Activated CD4-positive, alpha-beta T cell treated with anti-CD3 and anti-CD28 coated beads, Interleukin-2, amount 10 ng/mL, durations not matched to agents 24 days and 14 days (primary cell): ENCODE measurements around the gene RUNDC3A. TPM values are rescaled to one million over a fixed set of nuclear protein-coding genes. Genes with fewer than 3 reads are reported as not detected.

ENCODE experiments used
- DNase-seq: peaks from one replicate; pipeline ENCODE4 v3.0.0; 2022
- H3K27ac Mint-ChIP-seq: one replicate; pipeline ENCODE4 v1.8.0; 2022; ENCODE audit warnings: mild to moderate bottlenecking, mixed read lengths
- H3K27me3 Mint-ChIP-seq: one replicate; pipeline ENCODE4 v1.8.0; 2022; ENCODE audit warnings: mixed read lengths
- H3K36me3 Mint-ChIP-seq: one replicate; pipeline ENCODE4 v1.8.0; 2022; ENCODE audit warnings: low read depth, mild to moderate bottlenecking, mixed read lengths
- H3K4me1 Mint-ChIP-seq: one replicate; pipeline ENCODE4 v1.8.0; 2021; ENCODE audit warnings: mixed read lengths
- H3K4me3 Mint-ChIP-seq: one replicate; pipeline ENCODE4 v1.8.0; 2022; ENCODE audit warnings: mild to moderate bottlenecking, moderate library complexity, mixed read lengths
- H3K9me3 Mint-ChIP-seq: one replicate; pipeline ENCODE4 v1.8.0; 2021; ENCODE audit warnings: mixed read lengths
- intact Hi-C: fragments of 100-400 bp; cut with micrococcal nuclease; formaldehyde crosslinking; loops from one replicate; pipeline ENCODE4 v1.15.1; 2023
- total RNA-seq: library from RNA; stranded (reverse); gene quantifications from 2 replicates; pipeline ENCODE4 v1.2.3, GENCODE V29; 2022

RUNDC3A gene
- total RNA-seq, 1 donor from 2014 or later, result 0.42 TPM

- no peak for DNase-seq
- no peak overlapping the region for H3K27ac Mint-ChIP-seq
Measured at GRCh38 chr17:44348234-44348987, 40.0 kb downstream of the RUNDC3A start.

GRCh38 chr17:44348988-44349364 is 40.6 kb downstream of the RUNDC3A start:
- no peak for DNase-seq
- no peak overlapping the region for H3K4me3 Mint-ChIP-seq
- intact Hi-C loops, result no loop called here
- no peaks in the 10 kb centered on the region for H3K9me3 Mint-ChIP-seq
- peaks cover 4% of the 10 kb centered on the region for H3K27me3 Mint-ChIP-seq
- H3K27ac Mint-ChIP-seq, result no peak overlapping the region
- peaks cover 19% of the 10 kb centered on the region for H3K4me1 Mint-ChIP-seq
- peaks cover 5% of the 10 kb centered on the region for H3K36me3 Mint-ChIP-seq

More at GRCh38 chr17:44348234-44348987, 40.0 kb downstream of the RUNDC3A start:
- H3K36me3 Mint-ChIP-seq, result peaks cover 5% of the 10 kb centered on the region
- peaks cover 19% of the 10 kb centered on the region for H3K4me1 Mint-ChIP-seq
- H3K27me3 Mint-ChIP-seq, result peaks cover 8% of the 10 kb centered on the region
- no peaks in the 10 kb centered on the region for H3K9me3 Mint-ChIP-seq
- H3K4me3 Mint-ChIP-seq, result no peak overlapping the region
- intact Hi-C loops, result no loop called here

GRCh38 chr17:44349553-44350070 is 41.2 kb downstream of the RUNDC3A start:
- Mint-ChIP-seq H3K27ac (no peak overlapping the region), H3K27me3 (peaks cover 2% of the 10 kb centered on the region), H3K9me3 (no peaks in the 10 kb centered on the region), H3K4me1 (peaks cover 19% of the 10 kb centered on the region), H3K36me3 (peaks cover 5% of the 10 kb centered on the region), H3K4me3 (no peak overlapping the region)
- intact Hi-C loops, result no loop called here
- DNase-seq, result no peak

GRCh38 chr17:44350733-44351226 is 42.4 kb downstream of the RUNDC3A start:
- Mint-ChIP-seq H3K4me3 (no peak overlapping the region), H3K36me3 (peaks cover 5% of the 10 kb centered on the region), H3K4me1 (peaks cover 11% of the 10 kb centered on the region), H3K27ac (no peak overlapping the region), H3K9me3 (no peaks in the 10 kb centered on the region), H3K27me3 (peaks cover 4% of the 10 kb centered on the region)
- peak; percentile 92 for DNase-seq
- intact Hi-C loops, result no loop called here

- H3K4me1 Mint-ChIP-seq, result peaks cover 6% of the 10 kb centered on the region
- intact Hi-C loops, result no loop called here
- no peaks in the 10 kb centered on the region for H3K9me3 Mint-ChIP-seq
- no peak for DNase-seq
- H3K27ac Mint-ChIP-seq, result no peak overlapping the region
- no peak overlapping the region for H3K4me3 Mint-ChIP-seq
- peaks cover 4% of the 10 kb centered on the region for H3K27me3 Mint-ChIP-seq
- peaks cover 5% of the 10 kb centered on the region for H3K36me3 Mint-ChIP-seq
Measured at GRCh38 chr17:44351464-44351863, 43.1 kb downstream of the RUNDC3A start.

GRCh38 chr17:44351961-44352827 is 43.8 kb downstream of the RUNDC3A start:
- Mint-ChIP-seq H3K9me3 (no peaks in the 10 kb centered on the region), H3K27ac (no peak overlapping the region), H3K4me1 (peaks cover 6% of the 10 kb centered on the region), H3K27me3 (peaks cover 4% of the 10 kb centered on the region), H3K4me3 (no peak overlapping the region), H3K36me3 (peaks cover 5% of the 10 kb centered on the region)
- intact Hi-C loops, result no loop called here
- DNase-seq, result no peak

GRCh38 chr17:44352828-44353671 is 44.6 kb downstream of the RUNDC3A start:
- Mint-ChIP-seq H3K27me3 (peaks cover 4% of the 10 kb centered on the region), H3K36me3 (peaks cover 5% of the 10 kb centered on the region), H3K4me3 (peak overlapping the region; percentile 38), H3K4me1 (peaks cover 6% of the 10 kb centered on the region), H3K27ac (no peak overlapping the region), H3K9me3 (no peaks in the 10 kb centered on the region)
- intact Hi-C loops, result no loop called here
- DNase-seq, result no peak

- Mint-ChIP-seq H3K27ac (no peak overlapping the region), H3K4me1 (no peaks in the 10 kb centered on the region), H3K9me3 (no peaks in the 10 kb centered on the region), H3K4me3 (peak overlapping the region; percentile 43), H3K27me3 (peaks cover 4% of the 10 kb centered on the region), H3K36me3 (peaks cover 5% of the 10 kb centered on the region)
- DNase-seq, result peak; percentile 76
- intact Hi-C loops, result no loop called here
Measured at GRCh38 chr17:44353672-44354331, 45.4 kb downstream of the RUNDC3A start.

- intact Hi-C loops, result no loop called here
- peaks cover 5% of the 10 kb centered on the region for H3K36me3 Mint-ChIP-seq
- peak; percentile 86 for DNase-seq
Measured at GRCh38 chr17:44354582-44355561, 46.5 kb downstream of the RUNDC3A start.

GRCh38 chr17:44355642-44356099 is 47.3 kb downstream of the RUNDC3A start:
- Mint-ChIP-seq H3K27me3 (peaks cover 8% of the 10 kb centered on the region), H3K4me1 (no peaks in the 10 kb centered on the region), H3K36me3 (peaks cover 5% of the 10 kb centered on the region), H3K4me3 (no peak overlapping the region), H3K27ac (no peak overlapping the region), H3K9me3 (no peaks in the 10 kb centered on the region)
- intact Hi-C loops, result no loop called here
- DNase-seq, result no peak

More at GRCh38 chr17:44354582-44355561, 46.5 kb downstream of the RUNDC3A start:
- peaks cover 8% of the 10 kb centered on the region for H3K27me3 Mint-ChIP-seq
- H3K9me3 Mint-ChIP-seq, result no peaks in the 10 kb centered on the region
- peak overlapping the region; percentile 19 for H3K4me3 Mint-ChIP-seq
- H3K27ac Mint-ChIP-seq, result no peak overlapping the region
- H3K4me1 Mint-ChIP-seq, result no peaks in the 10 kb centered on the region

GRCh38 chr17:44356241-44356640 is 47.8 kb downstream of the RUNDC3A start:
- Mint-ChIP-seq H3K4me1 (no peaks in the 10 kb centered on the region), H3K27ac (no peak overlapping the region), H3K4me3 (no peak overlapping the region), H3K9me3 (no peaks in the 10 kb centered on the region), H3K36me3 (peaks cover 5% of the 10 kb centered on the region), H3K27me3 (peaks cover 11% of the 10 kb centered on the region)
- DNase-seq, result no peak
- intact Hi-C loops, result no loop called here

GRCh38 chr17:44358066-44358465 is 49.7 kb downstream of the RUNDC3A start:
- H3K4me1 Mint-ChIP-seq, result no peaks in the 10 kb centered on the region
- intact Hi-C loops, result no loop called here
- DNase-seq, result no peak
- H3K4me3 Mint-ChIP-seq, result no peak overlapping the region
- no peak overlapping the region for H3K27ac Mint-ChIP-seq
- H3K9me3 Mint-ChIP-seq, result no peaks in the 10 kb centered on the region
- no peaks in the 10 kb centered on the region for H3K36me3 Mint-ChIP-seq
- peaks cover 23% of the 10 kb centered on the region for H3K27me3 Mint-ChIP-seq
